ENCODE results near the gene ABTB2. TPM values are rescaled to one million over a fixed set of nuclear protein-coding genes. Genes with fewer than 3 reads are reported as not detected.
A peak's percentile ranks its signal among the peaks of the same experiment; 100 is the strongest.

Gene ABTB2
- total RNA-seq, 1 donor from 2014 or later, result 15.9 TPM

DNA sequence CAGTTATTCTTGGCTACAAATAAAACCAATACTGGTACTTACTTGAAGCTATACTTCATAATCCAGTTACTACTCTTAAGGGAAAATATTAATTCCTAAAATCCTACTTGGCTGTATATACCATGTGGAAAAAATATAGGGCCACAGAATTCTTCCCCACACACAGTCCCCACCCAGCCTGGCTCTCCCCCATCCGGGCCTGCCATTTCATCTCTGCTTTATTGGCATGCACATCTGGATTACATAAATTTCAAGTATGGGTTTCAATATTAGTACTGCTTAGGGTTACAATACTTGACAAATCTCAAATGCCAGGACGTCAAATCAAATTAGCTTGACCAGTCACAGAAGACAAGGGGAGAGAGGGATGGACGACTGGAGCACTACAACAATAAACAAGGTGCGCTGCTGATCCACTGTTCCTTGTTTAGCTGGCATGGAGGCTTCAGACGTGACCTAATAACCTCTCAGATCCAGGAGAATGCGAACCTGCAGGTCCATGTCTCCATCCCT, 81.4 kb downstream of the ABTB2 start:
- intact Hi-C loops (cut with DNase I), result no loop called here
- ATAC-seq (ENCODE audit: poor library complexity), result no peak

DNA sequence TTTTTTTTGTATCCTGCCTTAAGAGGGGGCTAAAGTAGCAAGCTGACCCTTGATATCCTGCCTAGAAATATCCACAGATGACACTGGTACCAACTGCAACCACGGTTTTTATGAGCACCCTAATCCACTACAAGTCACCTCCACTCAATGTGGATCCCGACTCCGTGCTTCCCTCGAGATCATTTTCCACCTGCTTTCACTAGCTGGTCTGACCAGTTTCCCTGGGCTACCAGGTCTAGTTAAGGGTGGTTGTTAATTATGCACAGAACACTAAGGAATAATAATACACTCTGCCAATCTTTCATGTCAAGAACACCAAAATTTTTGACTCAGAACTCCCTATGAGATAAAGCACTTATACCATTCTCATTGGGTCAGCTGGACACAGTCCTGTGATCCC, 82.3 kb downstream of the ABTB2 start:
- DNase-seq (no peak), ATAC-seq (ENCODE audit: poor library complexity) (no peak)
- intact Hi-C loops (cut with DNase I), result no loop called here

More for the DNA sequence above, 81.4 kb downstream of the ABTB2 start:
- no peak for DNase-seq

DNA sequence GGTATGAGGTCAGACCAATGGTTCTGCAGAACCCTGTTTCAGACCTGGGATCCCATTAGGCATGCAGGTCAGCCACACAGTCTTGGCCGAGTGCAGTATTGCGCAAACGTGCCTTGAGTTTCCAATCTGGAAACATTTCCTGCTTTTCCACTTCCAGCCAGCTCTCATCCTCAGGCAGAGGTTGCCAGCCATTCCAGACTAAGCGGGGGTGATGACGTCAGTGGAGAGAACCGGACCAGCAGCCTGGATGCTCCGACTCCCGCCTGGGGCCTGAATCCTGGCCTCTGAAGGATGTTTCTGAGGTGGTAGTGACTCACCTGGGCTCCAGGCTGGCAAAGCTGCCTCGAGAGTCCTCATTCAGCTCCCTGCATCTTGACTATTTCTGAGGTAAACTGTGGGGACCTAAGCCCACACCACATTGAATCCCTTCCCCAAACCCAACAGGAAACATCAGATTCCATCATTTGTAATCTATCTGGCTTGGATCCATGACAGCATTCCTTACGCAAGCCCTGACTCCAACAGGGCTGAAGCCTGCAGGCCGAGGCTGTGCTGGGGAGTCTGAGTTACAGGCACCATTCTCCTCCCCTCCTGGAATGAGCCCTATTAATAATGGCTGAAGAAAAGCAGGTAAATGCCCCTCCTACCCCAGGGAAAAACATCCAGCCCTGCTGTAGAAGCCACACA, 83.0 kb downstream of the ABTB2 start:
- intact Hi-C loops (cut with DNase I), result no loop called here
- ATAC-seq (ENCODE audit: poor library complexity), result peak; percentile 88

DNA sequence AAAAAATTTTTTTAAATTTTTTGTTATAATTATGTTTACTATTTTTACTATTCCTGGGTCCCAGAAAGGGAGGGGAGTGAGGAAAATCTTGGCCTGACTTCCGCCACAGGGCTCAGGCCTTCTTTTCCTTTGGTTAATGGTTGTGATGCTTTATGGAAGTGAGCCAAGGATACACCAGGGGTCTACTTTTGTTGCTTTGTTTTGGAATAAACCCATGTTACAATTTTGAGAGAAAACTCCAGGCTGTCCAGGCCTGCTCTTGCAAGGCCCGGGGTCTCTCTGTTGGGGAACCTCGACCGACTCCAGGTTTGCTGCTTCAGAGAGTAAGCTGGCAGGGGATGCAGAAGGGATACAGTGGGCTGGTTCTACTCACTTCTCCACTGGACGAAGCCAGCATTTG, 84.7 kb downstream of the ABTB2 start:
- no peak for DNase-seq
- ATAC-seq (ENCODE audit: poor library complexity), result no peak
- intact Hi-C loops (cut with DNase I), result no loop called here

More for the DNA sequence above, 83.0 kb downstream of the ABTB2 start:
- peak; percentile 88 for DNase-seq

DNA sequence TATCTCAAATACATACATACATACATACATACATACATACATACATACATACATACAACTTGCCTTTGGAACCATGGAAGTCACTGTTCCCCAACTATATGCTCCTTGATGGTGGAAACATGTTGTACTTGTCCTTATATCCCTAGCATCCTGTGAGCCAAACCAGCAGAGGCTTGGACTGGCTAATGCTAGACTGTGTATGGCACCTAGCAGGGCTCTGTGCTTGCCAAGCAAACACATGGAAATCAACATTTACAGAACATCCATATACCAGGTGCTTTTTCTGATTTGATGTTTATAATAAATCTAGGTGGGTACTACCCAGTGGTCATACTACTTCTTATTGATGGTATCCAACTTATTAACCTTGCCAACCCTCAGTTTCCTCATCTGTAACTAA, 86.1 kb downstream of the ABTB2 start:
- DNase-seq (no peak), ATAC-seq (ENCODE audit: poor library complexity) (no peak)
- intact Hi-C loops (cut with DNase I), result no loop called here

DNA sequence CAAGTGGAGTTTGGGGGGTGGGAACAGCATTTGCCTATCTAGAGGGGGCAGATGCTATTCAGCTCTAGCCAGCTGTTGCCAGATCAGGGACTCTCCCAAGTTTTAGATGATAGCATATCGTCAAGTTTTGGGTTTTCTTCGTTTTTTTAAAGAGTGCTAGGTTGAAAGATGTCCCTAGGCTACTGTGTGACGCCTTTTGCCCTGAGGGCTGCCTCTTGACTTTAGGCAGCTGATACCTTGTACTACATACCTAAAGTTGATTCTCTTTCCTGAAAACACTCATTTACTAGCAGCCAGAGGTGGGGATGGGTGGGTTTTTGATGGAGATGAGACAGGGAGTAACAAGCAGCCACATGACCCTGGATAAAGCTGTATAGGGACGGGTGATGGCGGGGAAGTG, 87.1 kb downstream of the ABTB2 start:
- ATAC-seq (ENCODE audit: poor library complexity), result no peak
- no peak for DNase-seq
- intact Hi-C loops (cut with DNase I), result no loop called here

DNA sequence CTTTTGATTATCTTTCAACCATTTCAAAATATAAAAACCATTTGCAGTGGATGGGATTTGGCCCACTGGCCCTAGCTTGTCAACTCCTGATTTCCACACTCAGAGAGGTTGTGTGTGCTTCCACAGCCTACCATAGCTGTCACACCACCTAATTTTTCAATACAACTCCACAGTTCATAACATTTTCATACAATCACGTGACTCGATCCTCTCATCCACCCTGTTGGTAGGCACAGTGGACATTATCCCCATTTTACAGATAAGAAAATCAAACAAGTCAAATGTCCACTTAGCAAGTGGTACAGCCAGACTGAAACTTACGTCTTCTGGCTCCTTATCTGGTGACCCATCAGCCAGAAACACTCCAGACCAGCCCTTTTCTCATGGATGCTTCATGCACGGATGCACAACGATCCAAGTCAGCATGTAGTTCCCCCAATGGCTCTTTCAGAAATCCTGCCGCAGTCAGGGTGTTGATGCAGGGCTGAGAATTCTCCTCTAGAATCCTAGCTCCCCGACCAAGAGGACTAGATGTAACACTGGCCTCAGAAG, 88.0 kb downstream of the ABTB2 start:
- DNase-seq, result no peak
- intact Hi-C loops (cut with DNase I), result no loop called here
- no peak for ATAC-seq (ENCODE audit: poor library complexity)

DNA sequence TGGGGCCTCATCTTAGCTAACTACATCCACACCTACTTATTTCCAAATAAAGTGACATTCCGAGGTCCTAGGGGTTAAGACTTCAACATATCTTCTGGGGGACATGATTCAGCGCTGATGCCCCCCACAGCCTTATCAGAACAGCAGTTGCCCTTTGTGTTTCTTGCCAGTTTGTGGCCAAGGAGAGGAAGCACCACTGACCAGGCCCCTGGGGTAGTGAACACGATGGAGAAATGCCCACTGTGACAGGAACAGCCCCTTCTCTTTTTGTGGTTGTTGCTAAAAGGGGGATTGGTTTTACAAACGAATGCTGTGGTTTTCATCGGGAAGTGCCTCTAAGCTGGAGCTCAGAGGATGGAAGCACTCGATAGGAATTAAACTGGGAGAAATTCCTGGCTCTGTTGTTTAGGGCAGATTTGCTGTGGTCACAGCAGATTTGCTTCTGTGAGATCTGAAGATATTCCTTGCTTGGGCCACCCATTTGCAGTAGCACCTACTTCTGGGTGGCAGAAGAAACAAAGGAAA, 88.8 kb downstream of the ABTB2 start:
- intact Hi-C loops (cut with DNase I), result no loop called here
- ATAC-seq (ENCODE audit: poor library complexity) (no peak), DNase-seq (no peak)

DNA sequence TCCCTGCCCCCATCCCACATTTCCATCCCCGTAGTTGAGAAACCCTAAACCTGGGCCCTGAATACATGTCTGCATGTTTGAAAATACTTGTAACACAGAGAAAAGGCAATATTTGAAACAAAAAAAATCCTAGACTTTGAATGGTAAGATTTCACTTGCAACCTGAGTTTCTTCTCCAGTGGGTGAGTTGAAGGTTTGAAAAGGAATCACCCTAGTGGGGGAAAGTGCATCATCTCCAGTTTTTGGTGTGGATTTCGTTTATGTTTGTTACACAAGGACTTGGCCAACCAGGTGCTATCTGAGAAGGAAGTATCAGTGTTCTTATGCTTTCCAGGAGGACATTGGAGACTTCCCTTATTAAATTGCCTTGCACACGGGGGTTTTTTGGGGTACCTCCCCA, 90.4 kb downstream of the ABTB2 start:
- intact Hi-C loops (cut with DNase I), result no loop called here
- DNase-seq, result no peak
- ATAC-seq (ENCODE audit: poor library complexity), result no peak

DNA sequence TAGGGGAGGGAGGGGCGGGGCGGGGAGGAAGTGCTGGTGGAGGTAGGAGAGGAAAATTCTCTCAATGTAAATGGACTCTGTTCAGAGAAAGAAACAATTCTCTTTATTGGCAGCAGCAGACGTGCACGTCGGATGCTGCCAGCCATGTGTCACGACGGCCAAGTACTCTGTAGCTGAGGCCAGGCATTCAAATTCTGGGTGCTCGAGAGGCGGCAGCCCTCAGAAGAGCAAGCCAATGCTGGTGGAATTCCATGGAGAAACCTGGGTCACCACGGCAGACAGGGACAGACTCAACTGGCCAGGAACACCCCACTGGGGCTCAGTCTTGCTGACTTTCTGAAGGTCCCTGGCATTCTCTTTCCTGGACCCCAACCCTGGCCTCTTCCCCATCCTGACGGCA, 90.8 kb downstream of the ABTB2 start:
- intact Hi-C loops (cut with DNase I), result no loop called here
- ATAC-seq (ENCODE audit: poor library complexity) (peak; percentile 61), DNase-seq (peak; percentile 58)

DNA sequence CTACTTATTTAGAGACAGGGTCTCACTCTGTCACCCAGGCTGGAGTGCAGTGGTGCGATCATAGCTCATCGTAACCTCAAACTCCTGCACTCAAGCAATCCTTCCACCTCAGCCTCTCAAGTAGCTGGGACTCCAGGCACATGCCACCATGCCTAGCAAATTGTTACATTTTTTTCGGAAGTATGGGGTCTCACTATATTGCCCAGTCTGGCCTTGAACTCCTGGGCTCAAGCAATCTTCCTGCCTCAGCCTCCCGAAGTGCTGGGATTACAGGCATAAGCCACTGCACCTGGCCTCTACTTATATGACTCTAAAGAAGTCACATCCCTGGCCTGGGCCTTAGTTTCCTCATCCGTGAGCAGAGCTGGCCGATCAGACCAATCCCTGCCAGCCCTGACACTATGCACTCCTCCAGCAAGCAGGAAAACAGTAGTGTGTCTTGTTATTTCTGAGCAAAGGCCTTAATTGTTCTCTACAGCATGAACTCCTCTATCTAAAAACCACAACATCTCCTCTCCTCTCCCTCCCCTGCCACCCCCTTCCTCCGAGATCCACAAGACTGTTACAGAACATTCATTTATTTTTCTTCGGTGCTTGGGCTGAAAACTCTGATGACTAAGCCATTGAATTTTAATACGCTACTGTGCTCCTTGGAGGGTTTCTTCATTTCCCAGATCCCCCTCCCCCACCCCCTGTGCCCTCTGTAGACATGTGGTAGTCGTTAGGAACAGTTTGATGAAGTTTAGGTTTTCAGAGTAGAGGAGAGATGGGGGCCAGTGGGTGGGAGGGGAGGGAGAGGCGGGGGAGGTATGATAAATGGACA, 91.5 kb downstream of the ABTB2 start:
- ATAC-seq (ENCODE audit: poor library complexity) (peak; percentile 41), DNase-seq (peak; percentile 48)
- intact Hi-C loops (cut with DNase I), result no loop called here

DNA sequence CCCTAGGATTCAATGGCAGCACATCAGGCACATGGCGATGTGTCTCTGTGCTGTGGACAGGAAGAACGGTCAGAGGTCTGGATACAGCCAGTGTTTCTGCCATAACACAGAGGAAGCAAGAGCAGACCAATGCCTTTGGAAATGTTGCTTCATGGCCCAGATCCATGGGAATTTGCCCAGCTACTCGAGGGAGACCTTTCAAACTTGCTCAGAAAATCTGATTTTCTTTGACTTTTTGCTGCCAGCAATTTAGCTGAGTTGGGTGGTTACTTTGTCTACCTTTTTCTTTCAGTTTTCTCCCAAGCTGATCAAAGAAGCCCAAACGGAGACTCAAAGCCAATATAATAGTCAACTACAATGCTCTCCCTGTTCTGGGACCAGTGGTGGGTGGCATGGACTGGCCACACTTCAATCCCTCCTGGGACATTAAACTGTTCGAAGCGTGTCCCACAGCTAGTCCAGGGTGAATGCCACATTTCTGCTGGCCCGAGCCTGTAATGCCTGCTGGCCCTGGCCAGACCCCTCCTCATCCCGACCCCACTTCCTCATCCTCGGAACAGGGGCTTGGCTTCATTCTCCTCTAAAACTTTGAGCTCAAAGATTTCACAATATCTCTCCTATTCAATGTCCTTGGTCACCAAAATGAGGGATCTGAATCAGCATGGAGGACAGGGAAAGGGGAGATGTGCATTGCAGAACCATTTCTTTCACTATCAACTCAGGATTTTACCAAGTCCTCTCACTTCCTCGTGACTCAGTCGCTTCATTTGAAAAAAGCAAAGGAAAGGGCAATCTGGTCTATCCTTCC, 93.3 kb downstream of the ABTB2 start:
- ATAC-seq (ENCODE audit: poor library complexity) (no peak), DNase-seq (no peak)
- intact Hi-C loops (cut with DNase I), result no loop called here

DNA sequence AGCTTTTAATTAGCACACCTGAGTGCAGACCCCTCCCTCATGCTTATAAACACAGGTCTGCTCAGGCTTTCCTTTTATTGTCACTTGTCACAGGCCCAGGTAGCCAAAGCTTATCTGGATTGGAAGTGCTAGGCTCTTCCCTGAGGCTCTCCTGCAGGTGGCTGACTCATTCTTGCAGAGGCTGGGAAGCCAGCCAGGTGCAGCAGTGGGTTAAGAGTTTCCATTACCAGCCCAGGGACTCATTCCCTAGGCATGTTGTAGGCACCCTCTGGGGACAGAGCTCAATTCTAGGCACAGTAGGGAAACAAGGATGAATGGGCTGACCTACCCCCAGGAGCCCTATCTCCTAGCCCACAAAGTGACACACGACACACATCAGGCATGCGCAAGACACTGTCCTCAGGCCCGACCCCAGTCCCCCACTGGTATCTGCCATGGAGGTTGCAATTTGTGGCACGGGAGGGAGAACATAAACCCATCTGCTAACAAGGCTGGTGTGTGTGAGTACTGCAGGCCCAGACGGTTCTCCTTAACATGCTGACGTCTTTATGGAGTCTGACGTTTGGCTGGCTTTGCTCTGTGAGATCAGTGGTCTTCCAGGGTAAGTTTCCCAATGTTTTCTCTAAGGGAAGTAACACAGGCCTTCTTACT, 94.2 kb downstream of the ABTB2 start:
- DNase-seq (peak; percentile 63), ATAC-seq (ENCODE audit: poor library complexity) (peak; percentile 63)
- intact Hi-C loops (cut with DNase I), result no loop called here

DNA sequence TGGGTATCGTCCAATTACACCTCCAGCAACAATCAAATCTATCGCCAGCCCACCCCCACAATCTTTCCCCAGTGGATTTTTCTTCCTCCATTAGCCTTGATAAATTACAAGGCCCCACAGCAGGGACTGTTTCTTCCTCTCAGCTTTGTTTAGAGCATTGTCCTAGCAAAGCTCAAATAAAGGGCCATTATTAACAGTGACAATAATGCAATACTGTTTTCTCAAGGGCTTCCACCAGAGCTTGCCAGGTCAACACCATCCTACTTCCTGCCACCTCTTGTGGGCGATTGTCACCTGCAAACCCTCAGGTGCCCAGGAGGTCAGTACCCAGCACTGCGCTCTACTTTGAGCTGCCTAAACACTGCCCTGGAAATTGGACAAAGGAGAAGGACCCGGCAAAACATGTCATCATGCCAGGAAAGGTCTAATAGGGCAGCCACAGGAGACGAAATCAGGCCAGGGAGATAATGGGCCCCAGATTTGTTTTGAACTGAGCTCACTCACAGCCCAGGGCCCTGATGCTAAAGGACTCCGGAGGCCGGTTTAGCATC, 95.2 kb downstream of the ABTB2 start:
- no peak for ATAC-seq (ENCODE audit: poor library complexity)
- intact Hi-C loops (cut with DNase I), result no loop called here
- no peak for DNase-seq

DNA sequence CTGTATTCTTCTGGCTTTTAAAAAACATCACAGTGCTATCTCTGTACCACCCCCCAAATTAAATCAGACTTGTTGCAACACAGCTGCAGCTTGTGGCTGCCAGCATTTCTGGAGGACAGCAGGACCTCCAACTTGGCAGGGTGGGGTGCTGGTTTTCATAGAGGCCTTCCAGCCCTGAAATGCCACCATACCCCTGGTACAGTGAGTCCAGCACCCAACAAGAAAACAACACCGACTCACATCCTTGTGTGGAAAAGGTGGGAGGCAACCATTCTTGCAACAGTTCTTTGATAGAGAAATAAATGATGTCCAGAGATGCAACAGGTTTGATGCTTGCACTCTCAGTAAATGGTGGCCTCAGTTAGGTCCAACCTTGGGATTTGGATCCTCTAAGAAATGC, 96.0 kb downstream of the ABTB2 start:
- no peak for ATAC-seq (ENCODE audit: poor library complexity)
- intact Hi-C loops (cut with DNase I), result no loop called here
- no peak for DNase-seq

DNA sequence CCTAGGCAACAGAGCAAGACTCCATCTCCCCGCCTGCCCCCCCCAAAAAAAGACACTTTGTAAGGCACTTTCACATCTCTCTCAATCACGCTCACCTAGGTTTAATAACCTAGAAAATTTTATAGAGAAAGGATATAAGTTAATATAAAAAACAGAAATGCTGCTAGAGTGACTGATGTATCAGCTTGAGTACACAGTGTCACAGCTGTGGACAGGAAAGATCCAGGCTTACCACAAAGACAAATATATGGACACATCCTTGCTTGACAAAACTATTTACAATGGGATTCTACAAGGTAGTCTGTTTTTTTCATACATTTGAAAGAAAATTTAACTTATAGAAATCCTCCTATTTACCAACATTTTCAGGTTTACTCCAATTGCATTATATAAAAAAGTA, 96.7 kb downstream of the ABTB2 start:
- intact Hi-C loops (cut with DNase I), result no loop called here

DNA sequence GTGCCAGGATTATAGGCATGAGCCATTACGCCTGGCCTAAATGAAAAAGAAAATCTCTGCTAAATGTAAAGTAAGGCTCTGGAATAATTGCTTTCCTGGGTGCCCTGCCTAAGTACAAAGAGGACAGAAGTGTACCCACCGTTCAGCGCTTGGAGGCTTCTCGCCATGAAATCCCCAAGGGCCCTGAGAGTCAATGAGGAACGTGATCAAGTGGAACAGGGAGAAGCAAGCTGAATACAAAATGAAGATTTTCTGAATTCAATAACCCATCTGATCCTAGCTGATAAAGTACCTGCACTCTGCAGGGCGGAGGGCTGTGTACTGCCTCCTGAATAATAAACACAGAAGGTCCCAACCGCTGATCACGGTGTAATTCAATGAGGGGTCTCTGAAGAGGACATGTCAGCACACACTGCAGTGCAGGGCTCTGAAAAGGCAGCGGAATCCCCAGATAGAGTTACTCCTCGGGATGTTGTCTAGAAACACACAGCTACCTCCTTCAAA, 97.7 kb downstream of the ABTB2 start:
- no peak for ATAC-seq (ENCODE audit: poor library complexity)
- intact Hi-C loops (cut with DNase I), result no loop called here
- no peak for DNase-seq

More for the DNA sequence above, 96.7 kb downstream of the ABTB2 start:
- DNase-seq (no peak), ATAC-seq (ENCODE audit: poor library complexity) (no peak)

DNA sequence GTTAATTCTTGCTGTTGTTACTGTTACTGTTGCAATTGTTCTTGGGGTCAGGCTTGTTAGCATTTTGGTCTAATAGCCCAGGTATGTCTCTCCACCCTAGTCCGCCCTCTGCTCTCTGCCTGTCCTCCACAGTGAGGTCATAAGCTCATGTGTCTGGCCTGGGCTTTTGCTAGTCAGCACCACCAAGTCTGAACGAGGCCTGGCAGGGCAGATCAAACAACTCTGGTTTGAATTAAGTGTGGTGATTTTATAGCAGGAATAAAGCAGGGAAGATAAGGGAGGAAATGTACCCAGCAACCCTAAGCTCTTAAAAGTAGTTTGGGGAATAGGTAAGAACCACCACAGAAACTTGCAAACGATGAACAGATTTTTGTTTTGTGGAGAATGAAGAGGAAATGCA, 98.7 kb downstream of the ABTB2 start:
- DNase-seq, result no peak
- intact Hi-C loops (cut with DNase I), result no loop called here
- ATAC-seq (ENCODE audit: poor library complexity), result no peak

Measured in Right ventricle myocardium superior (tissue), 1 donor.